ENCODE data around the gene AMBRA1. TPM values are rescaled to one million over a fixed set of nuclear protein-coding genes. Genes with fewer than 3 reads are reported as not detected.

Gene AMBRA1
- polyA plus RNA-seq, 1 experiment, result 12.8 TPM

DNA sequence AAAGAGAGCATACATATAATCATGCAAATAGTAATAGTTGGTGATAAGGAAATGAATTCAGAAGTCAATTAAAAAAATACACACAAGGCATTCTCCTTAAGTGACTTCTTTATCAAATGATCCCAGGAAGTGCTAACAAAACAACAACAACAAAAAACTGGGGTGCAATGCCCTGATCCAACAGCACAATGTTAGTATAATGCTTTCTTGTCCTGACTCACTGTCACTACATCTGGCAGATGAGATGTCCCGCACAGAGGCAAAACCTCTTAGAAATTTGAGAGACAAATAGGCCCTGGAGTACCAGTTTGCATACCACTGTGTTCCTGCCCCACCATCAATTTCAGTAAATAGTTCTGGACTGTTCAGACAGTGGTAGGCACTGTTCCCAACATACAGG, 11.0 kb upstream of the AMBRA1 start:
- no peak for DNase-seq (ENCODE audit: low read depth)
- TF ChIP-seq, protein P1, sequence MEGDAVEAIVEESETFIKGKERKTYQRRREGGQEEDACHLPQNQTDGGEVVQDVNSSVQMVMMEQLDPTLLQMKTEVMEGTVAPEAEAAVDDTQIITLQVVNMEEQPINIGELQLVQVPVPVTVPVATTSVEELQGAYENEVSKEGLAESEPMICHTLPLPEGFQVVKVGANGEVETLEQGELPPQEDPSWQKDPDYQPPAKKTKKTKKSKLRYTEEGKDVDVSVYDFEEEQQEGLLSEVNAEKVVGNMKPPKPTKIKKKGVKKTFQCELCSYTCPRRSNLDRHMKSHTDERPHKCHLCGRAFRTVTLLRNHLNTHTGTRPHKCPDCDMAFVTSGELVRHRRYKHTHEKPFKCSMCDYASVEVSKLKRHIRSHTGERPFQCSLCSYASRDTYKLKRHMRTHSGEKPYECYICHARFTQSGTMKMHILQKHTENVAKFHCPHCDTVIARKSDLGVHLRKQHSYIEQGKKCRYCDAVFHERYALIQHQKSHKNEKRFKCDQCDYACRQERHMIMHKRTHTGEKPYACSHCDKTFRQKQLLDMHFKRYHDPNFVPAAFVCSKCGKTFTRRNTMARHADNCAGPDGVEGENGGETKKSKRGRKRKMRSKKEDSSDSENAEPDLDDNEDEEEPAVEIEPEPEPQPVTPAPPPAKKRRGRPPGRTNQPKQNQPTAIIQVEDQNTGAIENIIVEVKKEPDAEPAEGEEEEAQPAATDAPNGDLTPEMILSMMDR (IDR thresholded peaks at IDR 0.05; ENCODE audit: insufficient read depth, low read depth, low read length), result no peak
- H3K4me3 ChIP-seq (ENCODE audit: low read depth, low read length), result no peak overlapping the region
- no peaks in the 10 kb centered on the region for H3K27me3 ChIP-seq (ENCODE audit: control insufficient read depth, insufficient read depth, low read length)
- ChIA-PET POLR2A (no interaction called here), CTCF (no interaction called here)
- no peaks in the 10 kb centered on the region for H3K36me3 ChIP-seq (ENCODE audit: control insufficient read depth, insufficient read depth, low read length)

DNA sequence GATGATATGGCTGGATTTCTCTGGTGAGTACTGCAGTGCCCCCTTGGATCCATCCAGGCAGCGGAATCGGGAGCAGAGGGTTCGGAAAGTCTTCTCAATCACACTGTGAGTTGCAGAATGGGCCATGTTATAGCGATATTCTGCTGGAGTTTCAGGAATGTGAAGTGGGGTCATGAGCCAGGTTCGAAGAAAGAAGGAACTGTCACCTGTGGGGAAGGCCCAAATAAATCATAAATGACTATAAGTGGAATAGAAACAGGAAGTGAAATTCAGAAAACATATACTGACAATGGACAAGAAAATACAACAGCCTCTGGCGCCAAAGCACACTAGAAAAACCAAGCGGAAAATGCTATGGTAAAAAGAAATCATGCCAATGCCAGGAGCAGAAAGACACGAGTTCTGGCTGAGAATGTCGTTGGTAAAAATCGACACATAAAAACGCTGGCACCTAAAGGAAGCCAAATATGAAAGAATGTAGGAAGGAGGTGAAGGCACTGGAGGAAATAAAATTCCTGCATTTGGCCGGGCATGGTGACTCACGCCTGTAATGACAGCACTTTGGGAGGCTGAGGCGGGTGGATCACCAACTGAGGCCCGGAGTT, 10.0 kb upstream of the AMBRA1 start:
- no peak for DNase-seq (ENCODE audit: low read depth)
- Histone ChIP-seq H3K36me3 (ENCODE audit: control insufficient read depth, insufficient read depth, low read length) (no peaks in the 10 kb centered on the region), H3K27me3 (ENCODE audit: control insufficient read depth, insufficient read depth, low read length) (no peaks in the 10 kb centered on the region), H3K4me3 (ENCODE audit: low read depth, low read length) (no peak overlapping the region)
- POLR2A ChIA-PET, result no interaction called here
- TF ChIP-seq, protein P1 (IDR thresholded peaks at IDR 0.05; ENCODE audit: insufficient read depth, low read depth, low read length), result no peak
- CTCF ChIA-PET, result no interaction called here

DNA sequence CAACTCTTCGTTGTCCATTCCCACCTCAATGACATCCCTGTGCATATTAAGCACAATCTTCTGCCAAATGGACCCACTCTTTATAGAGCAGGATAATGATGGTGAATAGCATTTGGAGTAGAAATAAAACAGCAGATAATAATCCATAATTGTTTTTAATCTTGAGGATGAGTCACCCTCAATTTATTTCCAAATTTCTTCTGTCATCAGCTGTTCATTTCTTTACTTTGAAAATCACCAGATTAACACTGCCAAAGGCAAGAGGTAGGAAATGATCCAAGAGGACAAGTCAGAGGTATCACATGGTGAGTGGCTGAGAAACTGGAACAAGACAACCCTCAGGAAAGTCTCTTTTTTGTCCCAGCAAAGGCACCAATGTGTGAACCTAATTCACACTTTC, 7.3 kb upstream of the AMBRA1 start:
- no peaks in the 10 kb centered on the region for H3K27me3 ChIP-seq (ENCODE audit: control insufficient read depth, insufficient read depth, low read length)
- CTCF ChIA-PET, result no interaction called here
- TF ChIP-seq, protein P1 (IDR thresholded peaks at IDR 0.05; ENCODE audit: insufficient read depth, low read depth, low read length), result no peak
- no peak for DNase-seq (ENCODE audit: low read depth)
- POLR2A ChIA-PET, result no interaction called here
- no peak overlapping the region for H3K4me3 ChIP-seq (ENCODE audit: low read depth, low read length)
- no peaks in the 10 kb centered on the region for H3K36me3 ChIP-seq (ENCODE audit: control insufficient read depth, insufficient read depth, low read length)

DNA sequence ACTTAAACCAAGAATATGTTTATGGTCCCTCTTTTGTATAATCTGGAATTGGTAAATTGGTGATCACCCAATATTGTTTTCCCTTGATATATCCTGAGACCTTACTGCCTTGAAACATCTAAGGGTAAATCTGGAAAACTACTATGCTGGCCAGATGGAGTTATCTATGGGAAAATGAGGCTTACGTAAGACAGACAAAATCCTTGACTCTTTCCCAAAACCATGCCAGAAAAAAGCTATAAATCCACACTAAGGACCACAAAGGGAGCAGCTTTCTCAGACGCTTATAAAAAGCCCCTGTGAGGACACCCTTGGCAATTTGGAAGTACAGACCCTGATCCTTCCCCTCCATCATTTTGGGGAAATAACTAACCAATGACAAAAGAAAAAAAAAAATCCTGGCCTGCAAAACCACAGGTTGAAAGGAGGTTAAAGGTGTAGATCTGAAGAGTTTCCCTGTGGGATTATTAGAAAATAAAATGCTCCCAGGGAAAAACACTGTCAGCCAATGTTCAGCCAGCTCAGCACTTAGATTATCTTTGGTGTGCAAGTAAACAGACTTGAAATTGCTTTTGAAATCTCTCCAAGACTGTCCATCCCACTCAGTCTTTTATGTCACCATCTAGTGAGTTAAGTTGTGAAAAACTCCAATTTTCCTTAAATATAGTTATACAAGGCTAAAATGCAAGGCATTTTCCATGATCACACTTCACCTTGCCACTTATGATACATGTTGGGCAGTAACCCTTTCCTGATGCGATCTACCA, 6.6 kb upstream of the AMBRA1 start:
- H3K4me3 ChIP-seq (ENCODE audit: low read depth, low read length), result no peak overlapping the region
- POLR2A ChIA-PET, result interaction anchor here (0.6 kb wide), 1 partner anchor 794 kb away, joined by 9 read pairs; no protein-coding TSS in a partner anchor
- DNase-seq (ENCODE audit: low read depth), result no peak
- TF ChIP-seq, protein P1 (IDR thresholded peaks at IDR 0.05; ENCODE audit: insufficient read depth, low read depth, low read length), result no peak
- no peaks in the 10 kb centered on the region for H3K36me3 ChIP-seq (ENCODE audit: control insufficient read depth, insufficient read depth, low read length)
- no peaks in the 10 kb centered on the region for H3K27me3 ChIP-seq (ENCODE audit: control insufficient read depth, insufficient read depth, low read length)
- CTCF ChIA-PET, result no interaction called here

DNA sequence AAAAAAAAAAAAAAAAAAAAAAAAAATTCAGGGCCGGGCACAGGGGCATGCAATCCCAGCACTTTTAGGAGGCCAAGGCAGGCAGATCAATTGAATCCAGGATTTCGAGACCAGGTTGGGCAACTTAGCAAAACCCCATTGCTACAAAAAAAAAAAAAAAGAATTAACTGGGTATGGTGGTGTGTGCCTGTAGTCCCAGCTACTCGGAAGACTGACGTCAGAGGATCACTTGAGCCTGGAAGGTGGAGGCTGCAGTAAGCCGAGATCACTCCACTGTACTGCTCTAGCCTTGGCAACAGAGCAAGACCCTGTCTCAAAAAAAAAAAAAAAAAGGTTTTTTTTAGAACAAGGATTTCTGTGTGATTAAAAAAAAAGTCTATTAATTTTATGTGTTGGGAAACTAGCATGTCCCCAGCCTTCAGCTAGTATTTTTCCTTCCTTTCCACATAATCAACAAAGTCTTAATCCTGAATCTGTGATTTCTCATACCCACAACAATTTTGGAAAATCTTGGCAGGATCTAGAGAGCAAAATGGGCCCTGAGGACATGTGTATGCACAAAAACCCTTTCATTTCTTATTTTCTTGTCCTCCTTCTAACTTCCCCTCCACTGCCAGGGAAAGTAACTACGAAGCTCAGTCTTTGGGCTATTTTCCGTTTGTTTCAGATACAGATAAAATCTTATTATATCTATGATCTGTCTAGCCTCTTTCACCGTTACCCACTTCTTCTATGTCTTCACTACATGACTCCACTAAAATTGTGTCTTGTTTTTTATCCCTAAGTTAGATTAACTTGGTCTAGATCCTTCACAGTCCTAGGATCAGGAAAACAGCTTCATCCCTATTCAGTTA, 5.7 kb upstream of the AMBRA1 start:
- no peak for DNase-seq (ENCODE audit: low read depth)
- ChIA-PET POLR2A (interaction anchor here (0.6 kb wide), 1 partner anchor 793 kb away, joined by 9 read pairs; no protein-coding TSS in a partner anchor), CTCF (no interaction called here)
- Histone ChIP-seq H3K27me3 (ENCODE audit: control insufficient read depth, insufficient read depth, low read length) (no peaks in the 10 kb centered on the region), H3K36me3 (ENCODE audit: control insufficient read depth, insufficient read depth, low read length) (no peaks in the 10 kb centered on the region), H3K4me3 (ENCODE audit: low read depth, low read length) (no peak overlapping the region)
- TF ChIP-seq, protein P1 (IDR thresholded peaks at IDR 0.05; ENCODE audit: insufficient read depth, low read depth, low read length), result no peak

All from BJ (cell line).